K562 (cell line): ENCODE results near the gene ADAMTS2. TPM values are rescaled to one million over a fixed set of nuclear protein-coding genes. Genes with fewer than 3 reads are reported as not detected.

Source experiments
- ATAC-seq: fragments of 200-7000 bp; cut with Tn5 transposase; 3 replicates; pipeline ENCODE4 v1.9.1; 2020; ENCODE audit warnings: moderate library complexity
- BruUV-seq: library from RNA; stranded (reverse); fragments of 400-500 nt; replicated peaks from 2 replicates; lab custom pipeline; 2021; lab: Mats Ljungman, UMichigan
- CTCF ChIA-PET: fragments of 300-600 bp; formaldehyde crosslinking; extraction: SDS; loops from one replicate; lab custom pipeline; 2021; ENCODE audit warnings: low intra/inter-chr PET ratio; lab: Yijun Ruan, JAX
- POLR2A ChIA-PET: fragments of 300-600, 350-650 bp; sonication (Branson Sonifier 250); formaldehyde crosslinking; extraction: SDS; loops from one replicate; lab custom pipeline; 2021; ENCODE audit warnings: antibody characterized with exemption, inconsistent platforms; lab: Yijun Ruan, JAX
- DNase-seq, 4 experiments: peaks; one replicate each; pipeline versions ENCODE4 v3.0.0 to v3.0.0-alpha.2; 2011 to 2018; ENCODE audit warnings: low spot score in 3 of 4, mixed read lengths in 3 of 4; ENCODE audit errors: extremely low read depth in 1 of 4
- FAIRE-seq: peaks from 2 replicates; lab custom pipeline; 2011; peaks lifted over from hg19 to GRCh38; lab: Jason Lieb, UNC
- H2AFZ ChIP-seq: 2 replicates; pipeline ENCODE4 v1.6.0; 2011; ENCODE audit warnings: low read depth, low read length, control low read depth, inconsistent platforms
- H3K27ac ChIP-seq: fragments of 200-600 bp; 3 replicates; pipeline ENCODE4 v1.8.0; 2011; ENCODE audit warnings: low read depth, mild to moderate bottlenecking, control low read depth, inconsistent platforms, low read length, moderate library complexity, mixed read lengths; ENCODE audit errors: extremely low read depth
- H3K27me3 ChIP-seq, 2 experiments: fragments of 300-600 bp in 1 of 2; 2 replicates in 1 of 2; 3 replicates in 1 of 2; pipeline versions ENCODE4 v1.6.0 to v1.8.0; 2011; ENCODE audit warnings: inconsistent platforms in 2 of 2, low read length in 2 of 2, mild to moderate bottlenecking in 1 of 2, mixed read lengths in 1 of 2, moderate library complexity in 1 of 2; ENCODE audit not compliant: control insufficient read depth in 2 of 2, insufficient read depth in 2 of 2
- H3K36me3 ChIP-seq: fragments of 300-600 bp; 3 replicates; pipeline ENCODE4 v1.8.0; 2011; ENCODE audit warnings: mild to moderate bottlenecking, low read length, inconsistent platforms; ENCODE audit not compliant: control insufficient read depth, insufficient read depth
- H3K4me1 ChIP-seq, 2 experiments: fragments of 200-600 bp in 1 of 2; replicated peaks in 1 of 2; 2 replicates in 1 of 2; 3 replicates in 1 of 2; pipeline versions ENCODE4 v1.5.1 to v1.8.0; 2011; ENCODE audit warnings: inconsistent platforms in 2 of 2, low read length in 2 of 2, mild to moderate bottlenecking in 1 of 2, mixed read lengths in 1 of 2, moderate library complexity in 1 of 2; ENCODE audit not compliant: control insufficient read depth in 2 of 2, insufficient read depth in 2 of 2
- H3K4me2 ChIP-seq: 2 replicates; pipeline ENCODE4 v1.6.1; 2011; ENCODE audit warnings: low read length, control low read depth, inconsistent platforms, mixed read lengths; ENCODE audit not compliant: insufficient read depth
- H3K4me3 ChIP-seq: fragments of 200-600 bp; sonication (generic), shearing (Covaris generic); 2 replicates; pipeline ENCODE4 v1.5.1; 2016; ENCODE audit warnings: control low read depth, inconsistent platforms
- H3K79me2 ChIP-seq: fragments of 200-600 bp; 3 replicates; pipeline ENCODE4 v1.8.0; 2011; ENCODE audit warnings: low read length, inconsistent platforms; ENCODE audit not compliant: control insufficient read depth, insufficient read depth
- H3K9ac ChIP-seq, 2 experiments: 2 replicates each; pipeline versions ENCODE4 v1.6.0 to v1.6.1; 2011; ENCODE audit warnings: low read depth in 2 of 2, low read length in 2 of 2, control low read depth in 1 of 2, inconsistent platforms in 1 of 2, mild to moderate bottlenecking in 1 of 2, mixed read lengths in 1 of 2; ENCODE audit not compliant: insufficient read depth in 1 of 2
- H3K9me1 ChIP-seq: one replicate; pipeline ENCODE4 v1.6.0; 2011; ENCODE audit warnings: inconsistent platforms, mild to moderate bottlenecking, low read length, moderate library complexity; ENCODE audit not compliant: control insufficient read depth, insufficient read depth
- H3K9me3 ChIP-seq: replicated peaks from 2 replicates; pipeline ENCODE4 v1.5.1; 2011; ENCODE audit warnings: low read depth, low read length, inconsistent platforms; ENCODE audit not compliant: control insufficient read depth, insufficient read depth
- H4K20me1 ChIP-seq: replicated peaks from 2 replicates; pipeline ENCODE4 v1.6.1; 2011; ENCODE audit warnings: low read length, inconsistent platforms, mixed read lengths; ENCODE audit not compliant: control insufficient read depth, insufficient read depth
- HDGF ChIP-seq: fragments of 450-650 bp; IDR thresholded peaks from 2 replicates; pipeline ENCODE4 v1.6.1; 2016
- KDM4B ChIP-seq, 2 experiments: fragments of 450-650 bp in 1 of 2; sonication (generic) in 1 of 2; IDR thresholded peaks; 2 replicates each; pipeline ENCODE4 v1.6.1; 2016 to 2017; ENCODE audit warnings: borderline replicate concordance in 2 of 2, antibody characterized with exemption in 1 of 2, low read depth in 1 of 2, mild to moderate bottlenecking in 1 of 2
- MTA2 ChIP-seq: fragments of 450-650 bp; IDR thresholded peaks from 2 replicates; pipeline ENCODE4 v1.6.1; 2016; ENCODE audit warnings: low read depth
- NONO ChIP-seq, 2 experiments: fragments of 200-400 bp in 1 of 2; fragments of 450-650 bp in 1 of 2; formaldehyde crosslinking in 1 of 2; IDR thresholded peaks; 2 replicates each; pipeline ENCODE4 v1.6.1; 2017; ENCODE audit warnings: low read depth in 2 of 2, mild to moderate bottlenecking in 2 of 2, moderate library complexity in 2 of 2, low read length in 1 of 2
- NRF1 ChIP-seq, 2 experiments: fragments of 450-650 bp; IDR thresholded peaks in 1 of 2; conservative IDR thresholded peaks in 1 of 2; 2 replicates each; pipeline ENCODE4 v1.6.1; 2014; ENCODE audit warnings: mild to moderate bottlenecking in 2 of 2
- SMAD3 ChIP-seq: fragments of 450-650 bp; formaldehyde crosslinking; conservative IDR thresholded peaks from 2 replicates; pipeline ENCODE4 v1.4.0; 2020; ENCODE audit warnings: mild to moderate bottlenecking
- STAG1 ChIP-seq: sonication (generic); formaldehyde crosslinking; IDR thresholded peaks from 2 replicates; pipeline ENCODE4 v1.5.0; 2020; ENCODE audit warnings: missing genetic modification reagents, borderline replicate concordance
- STAT5B ChIP-seq: fragments of 250-450 bp; sonication (Bioruptor Pico); IDR thresholded peaks from 2 replicates; pipeline ENCODE4 v1.8.0; 2021; ENCODE audit warnings: mild to moderate bottlenecking, inconsistent platforms
- ZBED1 ChIP-seq: IDR thresholded peaks from 2 replicates; pipeline ENCODE4 v1.6.1; 2014
- ZNF384 ChIP-seq: IDR thresholded peaks from 2 replicates; pipeline ENCODE4 v1.6.1; 2012; ENCODE audit warnings: low read depth, low read length, improper control_type of control experiment
- ZNF717 ChIP-seq: fragments of 250-450 bp; sonication (Bioruptor Pico); IDR thresholded peaks from 2 replicates; pipeline ENCODE4 v1.5.0; 2021
- WGBS: fragments of 100-300 bp; shearing (Covaris generic); methylation state at CpG from one replicate; pipeline ENCODE4 v1.1.6; 2016; ENCODE audit warnings: low coverage, mixed read lengths; ENCODE audit not compliant: insufficient coverage; ENCODE audit errors: missing lambda C conversion rate; 5-methylcytosine and 5-hydroxymethylcytosine counted together
- in situ Hi-C: fragments of 300-500 bp; cut with MboI; formaldehyde crosslinking; loops from 4 replicates; pipeline ENCODE4 v1.15.0; 2018; ENCODE audit warnings: inconsistent platforms, mixed read lengths
- intact Hi-C: fragments of 100-400 bp; cut with micrococcal nuclease; formaldehyde crosslinking; loops from 2 replicates; pipeline ENCODE4 v1.14.2; 2022
- polyA plus RNA-seq, 8 experiments: library from polyadenylated mRNA; depleted of rRNA in 4 of 8; stranded (reverse) in 5 of 8; unstranded in 3 of 8; fragments of >200 nt; fragmentation: Nextera tagmentation in 2 of 8; fragmentation: Illumina TruSeq in 1 of 8; extraction: Ambion mirVana in 2 of 8; extraction: Trizol in 1 of 8; gene quantifications; 2 replicates each; pipeline versions ENCODE4 v1.2.1 to v1.2.3, GENCODE V29; 2011 to 2014; ENCODE audit warnings: inconsistent platforms in 1 of 8, missing spikeins in 1 of 8
- total RNA-seq, 7 experiments: library from RNA; depleted of rRNA in 6 of 7; stranded (reverse); fragments of >200 nt in 6 of 7; fragmentation: Illumina TruSeq in 2 of 7; extraction: Trizol in 2 of 7; gene quantifications; 2 replicates each; pipeline versions ENCODE4 v1.2.1 to v1.2.3, GENCODE V29; 2011 to 2021; ENCODE audit warnings: low replicate concordance in 1 of 7
- TF ChIP-seq, protein P1 (sequence below): IDR thresholded peaks from 2 replicates; pipeline ENCODE4 v1.6.1; 2012; ENCODE audit warnings: low read depth, low read length, improper control_type of control experiment, borderline replicate concordance
- TF ChIP-seq, protein P2 (sequence below): sonication (generic); formaldehyde crosslinking; IDR thresholded peaks from 2 replicates; pipeline ENCODE4 v1.9.0; 2022; ENCODE audit warnings: mild to moderate bottlenecking, missing genetic modification reagents
- TF ChIP-seq, protein P3 (sequence below): fragments of 450-650 bp; IDR thresholded peaks from 2 replicates; pipeline ENCODE4 v1.6.1; 2016; ENCODE audit warnings: low read depth, mild to moderate bottlenecking, moderate library complexity

Gene ADAMTS2
- total and polyA plus RNA-seq, 9 of the 15 experiments (the other 6 are each of a cell fraction or from before 2014, with no cell fraction given): not detected

DNA sequence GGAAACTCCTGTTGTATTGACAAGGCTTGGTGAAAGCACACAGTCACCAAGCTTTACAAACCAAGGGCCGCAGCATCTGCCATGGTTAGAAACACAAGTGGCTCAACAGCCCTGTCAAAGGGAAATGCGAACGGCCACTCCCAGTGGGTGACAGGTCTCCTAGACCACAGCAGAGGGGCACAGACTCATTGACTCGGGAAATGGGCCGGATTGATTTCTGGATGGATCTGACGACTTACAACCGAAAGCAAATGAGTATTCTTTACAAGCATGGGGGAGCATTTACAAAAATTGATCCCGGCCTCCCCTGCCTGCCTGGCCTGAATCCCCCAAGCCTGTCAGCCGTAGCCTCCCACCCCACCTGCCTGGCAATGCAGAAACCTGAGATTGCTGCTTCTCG is 48.2 kb downstream of the ADAMTS2 start (continued):
- TF ChIP-seq, protein P1, sequence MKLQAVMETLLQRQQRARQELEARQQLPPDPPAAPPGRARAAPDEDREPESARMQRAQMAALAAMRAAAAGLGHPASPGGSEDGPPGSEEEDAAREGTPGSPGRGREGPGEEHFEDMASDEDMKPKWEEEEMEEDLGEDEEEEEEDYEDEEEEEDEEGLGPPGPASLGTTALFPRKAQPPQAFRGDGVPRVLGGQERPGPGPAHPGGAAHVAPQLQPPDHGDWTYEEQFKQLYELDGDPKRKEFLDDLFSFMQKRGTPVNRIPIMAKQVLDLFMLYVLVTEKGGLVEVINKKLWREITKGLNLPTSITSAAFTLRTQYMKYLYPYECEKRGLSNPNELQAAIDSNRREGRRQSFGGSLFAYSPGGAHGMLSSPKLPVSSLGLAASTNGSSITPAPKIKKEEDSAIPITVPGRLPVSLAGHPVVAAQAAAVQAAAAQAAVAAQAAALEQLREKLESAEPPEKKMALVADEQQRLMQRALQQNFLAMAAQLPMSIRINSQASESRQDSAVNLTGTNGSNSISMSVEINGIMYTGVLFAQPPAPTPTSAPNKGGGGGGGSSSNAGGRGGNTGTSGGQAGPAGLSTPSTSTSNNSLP: no peak
- TF ChIP-seq ZBED1 (no peak), MTA2 (no peak)

DNA sequence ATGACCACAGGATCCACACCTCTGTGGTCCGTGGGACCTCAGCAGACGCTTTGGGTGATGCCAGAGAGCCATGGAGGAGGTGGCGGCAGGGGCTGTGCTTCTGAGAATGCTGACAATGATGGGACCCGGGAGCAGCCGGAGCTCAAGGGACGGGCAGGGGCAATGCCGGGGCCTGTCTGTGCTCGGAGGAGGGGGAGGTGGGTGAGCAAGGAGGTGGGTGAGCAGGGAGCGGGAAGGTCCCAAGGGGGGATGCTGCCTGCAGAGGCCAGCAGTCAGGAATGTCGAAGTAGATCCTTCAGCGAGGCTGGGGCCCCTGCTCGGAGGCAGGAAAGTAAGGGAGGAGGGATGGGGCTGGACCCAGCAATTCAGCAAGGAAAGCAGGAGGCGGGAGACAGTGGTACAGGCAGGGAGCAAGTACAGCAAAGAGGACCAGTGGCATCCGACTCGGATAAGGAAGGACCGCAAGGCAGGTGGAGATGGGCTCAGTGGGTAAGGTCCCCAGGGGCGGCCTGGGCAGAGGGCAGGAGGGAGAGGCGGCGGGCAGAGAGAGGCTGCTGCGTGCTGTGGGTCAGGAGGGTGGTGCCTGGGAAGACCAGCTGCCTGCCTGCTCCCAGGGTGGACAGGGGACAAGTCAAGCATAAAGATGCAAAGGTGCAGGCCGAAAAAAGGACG is 49.0 kb downstream of the ADAMTS2 start:
- H3K9me1 ChIP-seq: no peaks in the 10 kb centered on the region
- ChIA-PET CTCF (no interaction called here), POLR2A (no interaction called here)
- H2AFZ ChIP-seq: no peak overlapping the region
- intact Hi-C loops: no loop called here
- no peak overlapping the region for H3K27ac ChIP-seq
- 0% methylated on average over 19 of the region's 22 CpGs for WGBS
- H3K79me2 ChIP-seq: no peaks in the 10 kb centered on the region
- H3K9ac ChIP-seq: no peak overlapping the region; a peak in 1 of 4 replicates
- H3K4me3 ChIP-seq: no peak overlapping the region
- in situ Hi-C loops: no loop called here
- DNase-seq: no peak
- H3K27me3 ChIP-seq: peaks cover 13 to 69% of the 10 kb centered on the region in 2 experiments; a peak in 4 of 5 replicates
- H3K4me1 ChIP-seq: peaks cover 0 to 4% of the 10 kb centered on the region in 2 experiments; a peak in 1 of 5 replicates
- no TSS peak for BruUV-seq
- H4K20me1 ChIP-seq: no peaks in the 10 kb centered on the region; the same call in 1 of the 2 replicates
- H3K36me3 ChIP-seq: no peaks in the 10 kb centered on the region
- TF ChIP-seq SMAD3 (CRISPR knock-in tag) (no peak), HDGF (no peak), ZNF384 (no peak), ZNF717 (CRISPR knock-in tag) (no peak), STAT5B (CRISPR knock-in tag) (no peak), STAG1 (CRISPR knock-in tag) (no peak), NONO (IDR thresholded peaks at IDR 0.05; ENCODE audit: low read depth in 2 of 2, low read length in 1 of 2) (no peak), NRF1 (conservative IDR thresholded peaks at IDR 0.05 in 1 of 2, IDR thresholded peaks at IDR 0.05 in 1 of 2) (no peak), KDM4B (IDR thresholded peaks at IDR 0.05; ENCODE audit: borderline replicate concordance in 2 of 2, low read depth in 1 of 2) (no peak)
- TF ChIP-seq, protein P2, sequence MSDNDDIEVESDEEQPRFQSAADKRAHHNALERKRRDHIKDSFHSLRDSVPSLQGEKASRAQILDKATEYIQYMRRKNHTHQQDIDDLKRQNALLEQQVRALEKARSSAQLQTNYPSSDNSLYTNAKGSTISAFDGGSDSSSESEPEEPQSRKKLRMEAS: no peak
- TF ChIP-seq, protein P3, sequence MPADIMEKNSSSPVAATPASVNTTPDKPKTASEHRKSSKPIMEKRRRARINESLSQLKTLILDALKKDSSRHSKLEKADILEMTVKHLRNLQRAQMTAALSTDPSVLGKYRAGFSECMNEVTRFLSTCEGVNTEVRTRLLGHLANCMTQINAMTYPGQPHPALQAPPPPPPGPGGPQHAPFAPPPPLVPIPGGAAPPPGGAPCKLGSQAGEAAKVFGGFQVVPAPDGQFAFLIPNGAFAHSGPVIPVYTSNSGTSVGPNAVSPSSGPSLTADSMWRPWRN: no peak
- ATAC-seq: no peak
- H3K4me2 ChIP-seq: no peak overlapping the region
- no peak for FAIRE-seq
- no peaks in the 10 kb centered on the region for H3K9me3 ChIP-seq
